ENCODE data around the gene EYA4.

- no peak for TF ChIP-seq E2F5 (CRISPR knock-in tag; IDR thresholded peaks at IDR 0.05)
- no peak for TF ChIP-seq ATF2 (CRISPR knock-in tag; IDR thresholded peaks at IDR 0.05; ENCODE audit: borderline replicate concordance, low read depth)
- no peak for TF ChIP-seq ZNF138 (CRISPR knock-in tag; conservative IDR thresholded peaks at IDR 0.05)
- no peak for TF ChIP-seq JUN (CRISPR knock-in tag; IDR thresholded peaks at IDR 0.05)
- no peak for TF ChIP-seq CTCF (IDR thresholded peaks at IDR 0.05)
Observed at GRCh38 chr6:133396984-133397348, 155.8 kb downstream of the EYA4 start.
